Ishikawa (cell line): Measurements from ENCODE around the gene ITGBL1.

Experiments used
- CEBPB ChIP-seq: IDR thresholded peaks from 2 replicates; pipeline ENCODE4 v1.6.1; 2012
- CREB1 ChIP-seq: IDR thresholded peaks from 2 replicates; pipeline ENCODE4 v1.6.1; 2012; ENCODE audit warnings: low read depth
- EGR1 ChIP-seq: IDR thresholded peaks from 2 replicates; pipeline ENCODE4 v1.6.1; 2012
- EP300 ChIP-seq: IDR thresholded peaks from 2 replicates; pipeline ENCODE4 v1.6.1; 2012; ENCODE audit warnings: borderline replicate concordance
- FOXM1 ChIP-seq: IDR thresholded peaks from 2 replicates; pipeline ENCODE4 v1.6.1; 2012; ENCODE audit warnings: low read depth, borderline replicate concordance
- MAX ChIP-seq: IDR thresholded peaks from 2 replicates; pipeline ENCODE4 v1.6.1; 2012
- NFIC ChIP-seq: IDR thresholded peaks from 2 replicates; pipeline ENCODE4 v1.6.1; 2012
- RAD21 ChIP-seq: IDR thresholded peaks from 2 replicates; pipeline ENCODE4 v1.6.1; 2012; ENCODE audit warnings: low read depth
- REST ChIP-seq: IDR thresholded peaks from 2 replicates; pipeline ENCODE4 v1.6.1; 2012; ENCODE audit warnings: low read depth, mild to moderate bottlenecking
- TAF1 ChIP-seq: IDR thresholded peaks from 2 replicates; pipeline ENCODE4 v1.6.1; 2012; ENCODE audit warnings: low read depth, mild to moderate bottlenecking
- TCF12 ChIP-seq: IDR thresholded peaks from 2 replicates; pipeline ENCODE4 v1.6.1; 2012; ENCODE audit warnings: low read depth
- TEAD4 ChIP-seq: IDR thresholded peaks from 2 replicates; pipeline ENCODE4 v1.6.1; 2012
- YY1 ChIP-seq: IDR thresholded peaks from 2 replicates; pipeline ENCODE4 v1.6.1; 2012; ENCODE audit warnings: low read depth
- ZBTB7A ChIP-seq: IDR thresholded peaks from 2 replicates; pipeline ENCODE4 v1.6.1; 2012; ENCODE audit warnings: low read depth
- TF ChIP-seq, protein P1 (sequence below): IDR thresholded peaks from 2 replicates; pipeline ENCODE4 v1.6.1; 2012

Gene ITGBL1

DNA sequence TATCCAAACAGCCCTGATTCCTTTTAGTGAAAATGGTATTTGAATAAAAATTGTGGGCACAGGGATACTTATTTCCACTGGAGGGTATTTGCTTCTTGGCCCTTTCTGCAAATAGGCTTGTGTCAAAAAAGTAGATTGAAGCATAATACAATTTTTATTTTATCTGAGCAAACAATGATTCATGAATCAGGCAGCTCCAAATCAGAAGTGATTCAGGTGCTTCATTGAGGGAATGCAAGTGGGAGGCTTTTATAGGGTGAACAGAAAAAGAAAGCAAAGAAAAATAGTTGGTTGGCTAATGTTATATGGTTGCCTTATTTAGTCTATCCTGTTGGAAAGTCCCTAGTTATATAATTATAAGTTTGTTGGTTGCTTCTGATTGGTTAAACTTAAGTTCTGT lies 117.9 kb downstream of the ITGBL1 start:
- TF ChIP-seq RAD21 = no peak
- TF ChIP-seq EGR1 = no peak

- no peak for TF ChIP-seq TCF12
- no peak for TF ChIP-seq CEBPB
- no peak for TF ChIP-seq CREB1
- no peak for TF ChIP-seq TEAD4
- TF ChIP-seq NFIC = no peak
- no peak for TF ChIP-seq ZBTB7A
- TF ChIP-seq RAD21 = no peak
- no peak for TF ChIP-seq EGR1
- no peak for TF ChIP-seq TAF1
- TF ChIP-seq MAX = no peak
- no peak for TF ChIP-seq REST
These were observed 120.0 kb downstream of the ITGBL1 start for GRCh38 chr13:101572456-101572855.

GRCh38 chr13:101575581-101575980 lies 123.1 kb downstream of the ITGBL1 start:
- TF ChIP-seq YY1 (no peak), ZBTB7A (no peak), EP300 (no peak), EGR1 (no peak)
- TF ChIP-seq, protein P1, sequence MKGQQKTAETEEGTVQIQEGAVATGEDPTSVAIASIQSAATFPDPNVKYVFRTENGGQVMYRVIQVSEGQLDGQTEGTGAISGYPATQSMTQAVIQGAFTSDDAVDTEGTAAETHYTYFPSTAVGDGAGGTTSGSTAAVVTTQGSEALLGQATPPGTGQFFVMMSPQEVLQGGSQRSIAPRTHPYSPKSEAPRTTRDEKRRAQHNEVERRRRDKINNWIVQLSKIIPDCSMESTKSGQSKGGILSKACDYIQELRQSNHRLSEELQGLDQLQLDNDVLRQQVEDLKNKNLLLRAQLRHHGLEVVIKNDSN = no peak

- no peak for TF ChIP-seq FOXM1
- no peak for TF ChIP-seq CEBPB
- TF ChIP-seq MAX = no peak
- no peak for TF ChIP-seq CREB1
- TF ChIP-seq REST = no peak
- TF ChIP-seq, protein P1 = no peak
- TF ChIP-seq TEAD4 = no peak
- no peak for TF ChIP-seq EGR1
- no peak for TF ChIP-seq TAF1
- TF ChIP-seq NFIC = no peak
- TF ChIP-seq RAD21 = no peak
- TF ChIP-seq TCF12 = no peak
- no peak for TF ChIP-seq ZBTB7A
These were observed 124.0 kb downstream of the ITGBL1 start for GRCh38 chr13:101576455-101576854.

DNA sequence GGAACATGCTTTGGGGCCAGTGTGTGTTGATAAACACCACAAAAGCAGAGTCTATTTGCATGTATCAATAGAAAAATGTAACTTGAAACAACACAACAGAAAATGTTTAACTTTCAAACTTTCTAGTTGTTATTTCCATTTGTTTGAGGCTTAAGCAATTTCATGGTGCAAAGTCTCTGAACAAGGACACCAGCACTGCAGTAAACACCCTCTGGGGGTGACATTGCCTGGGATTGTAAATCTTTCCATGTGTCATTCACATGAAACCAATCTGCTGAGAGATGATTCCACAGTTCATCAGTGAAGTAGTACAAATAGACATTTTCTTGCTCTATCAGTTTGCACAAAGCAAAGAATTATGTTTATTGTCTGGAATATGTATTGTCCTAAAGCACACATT lies 124.5 kb downstream of the ITGBL1 start:
- no peak for TF ChIP-seq NFIC
- no peak for TF ChIP-seq ZBTB7A
- TF ChIP-seq CREB1 = no peak
- TF ChIP-seq TCF12 = no peak
- TF ChIP-seq MAX = no peak
- no peak for TF ChIP-seq RAD21

GRCh38 chr13:101579281-101579802 lies 126.9 kb downstream of the ITGBL1 start:
- TF ChIP-seq EGR1 (no peak), TAF1 (no peak), TCF12 (no peak), FOXM1 (no peak), CREB1 (no peak), NFIC (no peak), MAX (no peak), YY1 (no peak), ZBTB7A (no peak), CEBPB (no peak), TEAD4 (no peak), REST (no peak)
- TF ChIP-seq, protein P1 = no peak
